AG04450 (cell line): ENCODE measurements around the gene EAF1. TPM values are rescaled to one million over a fixed set of nuclear protein-coding genes. Genes with fewer than 3 reads are reported as not detected.

ENCODE experiments used
- CTCF ChIA-PET: fragments of 300-600, 350-600 bp; formaldehyde crosslinking; extraction: SDS; loops from one replicate; lab custom pipeline; 2022; ENCODE audit warnings: antibody characterized with exemption, inconsistent platforms; lab: Charles Lee
- POLR2A ChIA-PET: fragments of 350-600 bp; formaldehyde crosslinking; extraction: SDS; loops from one replicate; lab custom pipeline; 2021; ENCODE audit warnings: antibody characterized with exemption, inconsistent platforms; lab: Yijun Ruan, JAX
- DNase-seq: peaks from one replicate; pipeline ENCODE4 v3.0.0-alpha.2; 2011; ENCODE audit warnings: low read depth, low spot score
- H3K27ac ChIP-seq: one replicate; pipeline ENCODE4 v1.5.1; 2012; ENCODE audit warnings: low read depth, low read length, control low read depth
- H3K27me3 ChIP-seq: one replicate; pipeline ENCODE4 v1.6.0; 2012; ENCODE audit warnings: low read length; ENCODE audit not compliant: control insufficient read depth, insufficient read depth
- H3K4me3 ChIP-seq: 2 replicates; pipeline ENCODE4 v1.5.1; 2011; ENCODE audit warnings: mild to moderate bottlenecking, low read depth, low read length, control low read depth
- H3K9me3 ChIP-seq: 2 replicates; pipeline ENCODE4 v1.5.1; 2012; ENCODE audit warnings: low read length; ENCODE audit not compliant: control insufficient read depth, insufficient read depth
- polyA plus RNA-seq: library from polyadenylated mRNA; depleted of rRNA; stranded (reverse); fragments of >200 nt; gene quantifications from 2 replicates; pipeline ENCODE4 v1.2.3, GENCODE V29; 2011
- TF ChIP-seq, protein P1 (sequence below): IDR thresholded peaks from 2 replicates; pipeline ENCODE4 v1.5.1; 2011; ENCODE audit warnings: low read depth, low read length, control low read depth, inconsistent platforms

Gene EAF1
- polyA plus RNA-seq, 1 experiment: 11.0 TPM

DNA sequence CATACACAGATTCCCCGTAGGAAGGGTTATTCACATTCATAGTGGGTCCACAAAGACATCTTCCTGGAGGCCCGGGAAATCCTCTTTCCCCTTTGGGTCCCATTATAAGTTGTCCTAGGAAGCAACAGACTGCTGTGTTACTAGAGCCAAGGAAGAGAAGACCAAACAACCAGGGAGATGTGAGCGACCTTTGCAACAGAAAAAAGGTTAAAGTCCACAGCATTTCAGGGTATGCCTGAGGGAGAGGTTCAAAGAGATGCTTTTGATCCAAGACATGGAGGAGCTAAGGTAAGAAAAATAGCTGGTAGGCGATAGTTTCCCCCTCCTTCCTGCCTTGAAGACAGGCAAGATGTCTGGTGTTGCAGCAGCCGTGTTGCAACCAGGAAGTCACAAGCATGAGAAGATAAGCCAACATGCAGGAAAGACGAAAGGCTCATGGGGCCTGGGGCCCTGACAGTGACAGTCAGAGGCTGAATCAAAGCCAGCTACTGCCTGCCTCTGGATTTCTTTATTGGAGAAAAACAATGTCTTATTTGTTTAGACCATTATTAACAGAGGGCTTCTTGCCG is 30.9 kb downstream of the EAF1 start:
- H3K4me3 ChIP-seq: no peak overlapping the region
- no peak for DNase-seq
- H3K9me3 ChIP-seq: no peaks in the 10 kb centered on the region
- TF ChIP-seq, protein P1, sequence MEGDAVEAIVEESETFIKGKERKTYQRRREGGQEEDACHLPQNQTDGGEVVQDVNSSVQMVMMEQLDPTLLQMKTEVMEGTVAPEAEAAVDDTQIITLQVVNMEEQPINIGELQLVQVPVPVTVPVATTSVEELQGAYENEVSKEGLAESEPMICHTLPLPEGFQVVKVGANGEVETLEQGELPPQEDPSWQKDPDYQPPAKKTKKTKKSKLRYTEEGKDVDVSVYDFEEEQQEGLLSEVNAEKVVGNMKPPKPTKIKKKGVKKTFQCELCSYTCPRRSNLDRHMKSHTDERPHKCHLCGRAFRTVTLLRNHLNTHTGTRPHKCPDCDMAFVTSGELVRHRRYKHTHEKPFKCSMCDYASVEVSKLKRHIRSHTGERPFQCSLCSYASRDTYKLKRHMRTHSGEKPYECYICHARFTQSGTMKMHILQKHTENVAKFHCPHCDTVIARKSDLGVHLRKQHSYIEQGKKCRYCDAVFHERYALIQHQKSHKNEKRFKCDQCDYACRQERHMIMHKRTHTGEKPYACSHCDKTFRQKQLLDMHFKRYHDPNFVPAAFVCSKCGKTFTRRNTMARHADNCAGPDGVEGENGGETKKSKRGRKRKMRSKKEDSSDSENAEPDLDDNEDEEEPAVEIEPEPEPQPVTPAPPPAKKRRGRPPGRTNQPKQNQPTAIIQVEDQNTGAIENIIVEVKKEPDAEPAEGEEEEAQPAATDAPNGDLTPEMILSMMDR: no peak
- no peaks in the 10 kb centered on the region for H3K27me3 ChIP-seq
- ChIA-PET POLR2A (no interaction called here), CTCF (no interaction called here)
- H3K27ac ChIP-seq: no peak overlapping the region

GRCh38 chr3:15460891-15461531 is 33.6 kb downstream of the EAF1 start:
- ChIA-PET CTCF (no interaction called here), POLR2A (no interaction called here)
- no peak overlapping the region for H3K27ac ChIP-seq
- TF ChIP-seq, protein P1: no peak
- no peaks in the 10 kb centered on the region for H3K27me3 ChIP-seq
- no peak for DNase-seq
- no peak overlapping the region for H3K4me3 ChIP-seq
- no peaks in the 10 kb centered on the region for H3K9me3 ChIP-seq

- CTCF ChIA-PET: no interaction called here
- Histone ChIP-seq H3K4me3 (no peak overlapping the region), H3K27ac (no peak overlapping the region), H3K27me3 (no peaks in the 10 kb centered on the region), H3K9me3 (no peaks in the 10 kb centered on the region)
- DNase-seq: no peak
- TF ChIP-seq, protein P1: no peak
- POLR2A ChIA-PET: interaction anchor here (0.5 kb wide), 1 partner anchor 109 kb away, joined by 3 read pairs; no protein-coding TSS in a partner anchor
Measured at GRCh38 chr3:15462451-15462850, 35.1 kb downstream of the EAF1 start.

GRCh38 chr3:15465876-15466585 is 38.6 kb downstream of the EAF1 start:
- Histone ChIP-seq H3K9me3 (no peaks in the 10 kb centered on the region), H3K27me3 (peaks cover 2% of the 10 kb centered on the region), H3K27ac (no peak overlapping the region), H3K4me3 (no peak overlapping the region)
- TF ChIP-seq, protein P1: no peak
- DNase-seq: no peak
- ChIA-PET POLR2A (no interaction called here), CTCF (interaction anchor here (0.6 to 0.7 kb wide), 2 partner anchors 295 to 832 kb away, joined by 3 read pairs; no protein-coding TSS in a partner anchor)
